H1 (cell line): ENCODE measurements around the gene AGBL4. TPM values are rescaled to one million over a fixed set of nuclear protein-coding genes. Genes with fewer than 3 reads are reported as not detected.

ENCODE experiments used
- CTCF ChIA-PET: fragments of 300-600 bp; sonication (Branson Sonifier 250); formaldehyde crosslinking; loops from one replicate; lab custom pipeline; 2021; ENCODE audit not compliant: partially characterized antibody; lab: Charles Lee
- POLR2A ChIA-PET: fragments of 300-600 bp; sonication (Branson Sonifier 250); formaldehyde crosslinking; loops from one replicate; lab custom pipeline; 2021; ENCODE audit warnings: inconsistent platforms; ENCODE audit not compliant: partially characterized antibody; lab: Charles Lee
- DNase-seq, 2 experiments: peaks; one replicate each; pipeline versions ENCODE4 v3.0.0 to v3.0.0-alpha.2; 2010 to 2022; ENCODE audit warnings: low spot score in 2 of 2, low read depth in 1 of 2, mixed read lengths in 1 of 2
- FAIRE-seq: peaks from 2 replicates; lab custom pipeline; 2011; peaks lifted over from hg19 to GRCh38; lab: Jason Lieb, UNC
- H2AFZ ChIP-seq: 2 replicates; pipeline ENCODE4 v1.8.1; 2012; ENCODE audit warnings: low read length, inconsistent platforms
- H2AK5ac ChIP-seq: 2 replicates; pipeline ENCODE4 v1.6.1; 2013; ENCODE audit warnings: low read depth, low read length
- H2BK120ac ChIP-seq: replicated peaks from 2 replicates; pipeline ENCODE3; 2013; ENCODE audit warnings: low read depth, low read length, inconsistent platforms
- H2BK12ac ChIP-seq: 2 replicates; pipeline ENCODE4 v1.6.1; 2013; ENCODE audit warnings: low read depth, low read length
- H2BK15ac ChIP-seq: 2 replicates; pipeline ENCODE4 v1.6.1; 2013; ENCODE audit warnings: low read length
- H2BK20ac ChIP-seq: 2 replicates; pipeline ENCODE4 v1.6.1; 2013; ENCODE audit warnings: low read length
- H2BK5ac ChIP-seq: 2 replicates; pipeline ENCODE4 v1.6.1; 2013; ENCODE audit warnings: low read depth, low read length
- H3K14ac ChIP-seq: 2 replicates; pipeline ENCODE4 v1.6.1; 2013; ENCODE audit warnings: inconsistent platforms; ENCODE audit not compliant: insufficient read length
- H3K18ac ChIP-seq: 2 replicates; pipeline ENCODE4 v1.6.1; 2013; ENCODE audit warnings: low read length; ENCODE audit errors: extremely low read depth
- H3K23ac ChIP-seq: 2 replicates; pipeline ENCODE4 v1.6.1; 2013; ENCODE audit warnings: inconsistent platforms; ENCODE audit not compliant: insufficient read length
- H3K23me2 ChIP-seq: 2 replicates; pipeline ENCODE4 v1.6.1; 2013; ENCODE audit warnings: low read depth, low read length
- H3K27ac ChIP-seq: 2 replicates; pipeline ENCODE4 v1.6.1; 2011; ENCODE audit warnings: low read depth, low read length, inconsistent platforms
- H3K27me3 ChIP-seq, 4 experiments: replicated peaks in 1 of 4; 1 replicate in 1 of 4; 2 replicates in 3 of 4; pipeline versions ENCODE4 v1.6.1 to v1.8.1; 2011 to 2013; ENCODE audit warnings: low read length in 3 of 4, mild to moderate bottlenecking in 3 of 4, inconsistent platforms in 2 of 4, mixed read lengths in 2 of 4, moderate library complexity in 1 of 4; ENCODE audit not compliant: control insufficient read depth in 3 of 4, insufficient read depth in 3 of 4; ENCODE audit errors: extremely low read depth in 1 of 4
- H3K36me3 ChIP-seq, 4 experiments: 2 replicates each; pipeline versions ENCODE4 v1.6.1 to v1.8.1; 2011 to 2013; ENCODE audit warnings: mild to moderate bottlenecking in 4 of 4, low read length in 3 of 4, moderate library complexity in 2 of 4, control low read depth in 1 of 4, inconsistent platforms in 1 of 4; ENCODE audit not compliant: insufficient read depth in 4 of 4, control insufficient read depth in 2 of 4
- H3K4ac ChIP-seq: replicated peaks from 2 replicates; pipeline ENCODE3; 2013; ENCODE audit warnings: low read length, low read depth, mixed read lengths, inconsistent platforms; ENCODE audit not compliant: insufficient read length
- H3K4me1 ChIP-seq, 4 experiments: replicated peaks in 1 of 4; 1 replicate in 1 of 4; 2 replicates in 3 of 4; pipeline versions ENCODE4 v1.6.1 to v1.8.1; 2011 to 2013; ENCODE audit warnings: low read length in 3 of 4, inconsistent platforms in 2 of 4, mixed read lengths in 1 of 4; ENCODE audit not compliant: insufficient read depth in 4 of 4, control insufficient read depth in 3 of 4
- H3K4me2 ChIP-seq, 2 experiments: 2 replicates each; pipeline versions ENCODE4 v1.6.1 to v1.8.1; 2011 to 2013; ENCODE audit warnings: low read depth in 2 of 2, low read length in 2 of 2, control low read depth in 1 of 2, inconsistent platforms in 1 of 2, mild to moderate bottlenecking in 1 of 2; ENCODE audit not compliant: insufficient read depth in 1 of 2
- H3K4me3 ChIP-seq, 4 experiments: fragments of 200-600, 300-600 bp in 1 of 4; sonication (generic), shearing (Covaris generic), sonication (Bioruptor Twin) in 1 of 4; 2 replicates each; pipeline versions ENCODE4 v1.5.1 to v1.8.1; 2011 to 2016; ENCODE audit warnings: low read length in 4 of 4, low read depth in 3 of 4, control low read depth in 2 of 4, inconsistent platforms in 2 of 4, mild to moderate bottlenecking in 2 of 4, mixed read lengths in 1 of 4, moderate library complexity in 1 of 4; ENCODE audit not compliant: insufficient read depth in 2 of 4; ENCODE audit errors: extremely low read depth in 1 of 4
- H3K56ac ChIP-seq: replicated peaks from 2 replicates; pipeline ENCODE3; 2013; ENCODE audit warnings: low read depth, mild to moderate bottlenecking, mixed read lengths, low read length, inconsistent platforms; ENCODE audit not compliant: insufficient read length
- H3K79me1 ChIP-seq: 2 replicates; pipeline ENCODE4 v1.6.1; 2013; ENCODE audit warnings: low read depth, low read length, control low read depth
- H3K79me2 ChIP-seq, 2 experiments: 2 replicates each; pipeline versions ENCODE4 v1.6.1 to v1.8.1; 2012 to 2013; ENCODE audit warnings: low read length in 2 of 2, mild to moderate bottlenecking in 2 of 2, inconsistent platforms in 1 of 2; ENCODE audit not compliant: insufficient read depth in 2 of 2, control insufficient read depth in 1 of 2
- H3K9ac ChIP-seq, 4 experiments: replicated peaks in 1 of 4; 1 replicate in 1 of 4; 2 replicates in 3 of 4; pipeline versions ENCODE4 v1.6.1 to v1.8.1; 2011 to 2013; ENCODE audit warnings: low read depth in 3 of 4, low read length in 3 of 4, control low read depth in 2 of 4, mild to moderate bottlenecking in 2 of 4, moderate library complexity in 2 of 4, inconsistent platforms in 1 of 4; ENCODE audit errors: extremely low read depth in 1 of 4
- H3K9me3 ChIP-seq, 2 experiments: 2 replicates each; pipeline versions ENCODE4 v1.6.1 to v1.8.1; 2012 to 2013; ENCODE audit warnings: mild to moderate bottlenecking in 2 of 2, moderate library complexity in 2 of 2, control low read depth in 1 of 2, inconsistent platforms in 1 of 2, low read depth in 1 of 2, low read length in 1 of 2, mixed read lengths in 1 of 2; ENCODE audit not compliant: insufficient read depth in 2 of 2
- H4K20me1 ChIP-seq, 2 experiments: replicated peaks in 1 of 2; 2 replicates each; pipeline versions ENCODE3 to v1.8.1; 2011 to 2013; ENCODE audit warnings: inconsistent platforms in 2 of 2, low read length in 2 of 2, mild to moderate bottlenecking in 1 of 2; ENCODE audit not compliant: insufficient read depth in 2 of 2, control insufficient read depth in 1 of 2
- H4K5ac ChIP-seq: 2 replicates; pipeline ENCODE4 v1.6.1; 2013; ENCODE audit warnings: low read length, low read depth, mixed read lengths, inconsistent platforms; ENCODE audit not compliant: insufficient read length
- H4K8ac ChIP-seq: 2 replicates; pipeline ENCODE4 v1.8.0; 2013; ENCODE audit warnings: mild to moderate bottlenecking, moderate library complexity, low read length, inconsistent platforms; ENCODE audit not compliant: insufficient read depth; ENCODE audit errors: extremely low read depth
- H4K91ac ChIP-seq: replicated peaks from 2 replicates; pipeline ENCODE3; 2013; ENCODE audit warnings: low read length, mixed read lengths, inconsistent platforms; ENCODE audit not compliant: insufficient read length
- ASH2L ChIP-seq: fragments of 200-600, 300-600 bp; sonication (generic); IDR thresholded peaks from one replicate; pipeline ENCODE4 v1.7.1; 2017; ENCODE audit warnings: low read length
- CHD2 ChIP-seq: IDR thresholded peaks from 2 replicates; pipeline ENCODE4 v1.6.1; 2012; ENCODE audit warnings: low read length, improper control_type of control experiment
- EGR1 ChIP-seq: IDR thresholded peaks from 2 replicates; pipeline ENCODE4 v1.6.1; 2011; ENCODE audit warnings: low read depth, low read length, borderline replicate concordance
- EZH2 ChIP-seq: fragments of 200-600 bp; sonication (generic); IDR thresholded peaks from 2 replicates; pipeline ENCODE4 v1.7.1; 2012; ENCODE audit warnings: low read depth, mild to moderate bottlenecking, moderate library complexity, low read length, inconsistent platforms; ENCODE audit not compliant: severe bottlenecking
- FOSL1 ChIP-seq: IDR thresholded peaks from 2 replicates; pipeline ENCODE4 v1.6.1; 2011; ENCODE audit warnings: mild to moderate bottlenecking, low read depth, low read length, moderate library complexity; ENCODE audit not compliant: insufficient read depth
- HDAC6 ChIP-seq: IDR thresholded peaks from one replicate; pipeline ENCODE4 v1.7.1; 2012; ENCODE audit warnings: low read depth, mild to moderate bottlenecking, inconsistent platforms, low read length, moderate library complexity
- KDM5A ChIP-seq: fragments of 200-600 bp; IDR thresholded peaks from 2 replicates; pipeline ENCODE4 v1.7.1; 2012; ENCODE audit warnings: mild to moderate bottlenecking, low read length, inconsistent platforms, mixed read lengths
- RFX5 ChIP-seq: IDR thresholded peaks from 2 replicates; pipeline ENCODE4 v1.6.1; 2011; ENCODE audit warnings: low read depth, low read length, improper control_type of control experiment, borderline replicate concordance
- SAP30 ChIP-seq: fragments of 300-600 bp; sonication (generic); IDR thresholded peaks from 2 replicates; pipeline ENCODE4 v1.7.1; 2012; ENCODE audit warnings: low read length, moderate library complexity, mild to moderate bottlenecking, inconsistent platforms; ENCODE audit not compliant: insufficient read depth, insufficient replicate concordance
- SIN3A ChIP-seq, 2 experiments: IDR thresholded peaks in 1 of 2; conservative IDR thresholded peaks in 1 of 2; 2 replicates each; pipeline ENCODE4 v1.6.1; 2011 to 2012; ENCODE audit warnings: low read length in 2 of 2, improper control_type of control experiment in 1 of 2, low read depth in 1 of 2, mild to moderate bottlenecking in 1 of 2
- TBP ChIP-seq: IDR thresholded peaks from 2 replicates; pipeline ENCODE4 v1.6.1; 2011; ENCODE audit warnings: low read depth, low read length, improper control_type of control experiment
- WGBS, 2 experiments: shearing (Covaris generic) in 1 of 2; methylation state at CpG; one replicate each; pipeline versions ENCODE4 v1.1.6 to v1.1.7; 2013 to 2015; ENCODE audit warnings: low lambda C conversion rate in 2 of 2, mixed read lengths in 2 of 2, inconsistent platforms in 1 of 2, low coverage in 1 of 2, missing lambda C conversion rate in 1 of 2; ENCODE audit not compliant: insufficient replicate concordance in 2 of 2, insufficient coverage in 1 of 2, insufficient read length in 1 of 2; ENCODE audit errors: extremely low coverage in 1 of 2, missing lambda C conversion rate in 1 of 2; 5-methylcytosine and 5-hydroxymethylcytosine counted together
- polyA plus RNA-seq, 7 experiments: library from polyadenylated mRNA; depleted of rRNA in 3 of 7; stranded (reverse) in 5 of 7; unstranded in 2 of 7; fragments of >200 nt in 5 of 7; fragments of 200-250 nt in 2 of 7; gene quantifications; 1 replicate in 5 of 7; 2 replicates in 1 of 7; 4 replicates in 1 of 7; pipeline versions ENCODE4 v1.2.1 to v1.2.3, GENCODE V29; 2011 to 2013; ENCODE audit warnings: missing spikeins in 2 of 7, mixed read lengths in 2 of 7
- total RNA-seq: library from RNA; stranded (reverse); fragmentation: NEBNext Ultra II Directional; extraction: Animal tissue kit (Norgen Biotek cat#: 25700); gene quantifications from 2 replicates; pipeline ENCODE4 v1.2.1, GENCODE V29; 2021
- TF ChIP-seq, protein P1 (sequence below): IDR thresholded peaks from 2 replicates; pipeline ENCODE4 v1.6.1; 2012; ENCODE audit warnings: low read length, inconsistent platforms

AGBL4 gene
- total and polyA plus RNA-seq, 2 of the 8 experiments (the other 6 are each of a cell fraction or from before 2014, with no cell fraction given), result 0.41 to 0.45 TPM

DNA sequence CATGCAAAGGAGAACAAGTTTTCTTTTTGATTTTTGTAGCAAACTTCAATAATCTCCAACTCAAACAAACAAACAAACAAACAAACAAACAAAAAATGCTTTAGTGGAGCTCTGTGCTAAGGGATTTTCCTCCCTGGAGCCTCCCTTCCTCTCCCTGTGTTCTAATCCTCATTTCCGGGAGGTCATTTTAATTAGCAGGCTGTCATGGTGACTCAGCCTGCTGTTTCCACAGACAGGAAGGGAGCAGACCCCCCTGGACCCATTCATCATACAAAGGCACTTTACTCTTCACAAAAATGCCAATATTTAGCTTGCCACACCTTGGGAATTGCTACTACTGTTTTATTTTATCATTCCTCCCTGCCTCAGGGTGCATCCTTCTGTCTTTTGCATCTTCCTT is 1490.8 kb downstream of the AGBL4 start:
- ChIA-PET POLR2A (no interaction called here), CTCF (interaction anchor here (0.9 to 8.7 kb wide), 7 partner anchors 8 to 424 kb away, joined by 3 to 76 read pairs (median 3); no protein-coding TSS in a partner anchor)
- H3K23ac ChIP-seq, result no peak overlapping the region
- no peak overlapping the region for H2BK12ac ChIP-seq
- H3K4me1 ChIP-seq, result peaks cover 0 to 4% (median under 1%) of the 10 kb centered on the region in 4 experiments; a peak in 3 of 7 replicates
- no peak overlapping the region for H2AFZ ChIP-seq
- H3K9me3 ChIP-seq, result no peaks in the 10 kb centered on the region
- no peak overlapping the region for H3K56ac ChIP-seq
- H4K20me1 ChIP-seq, result no peaks in the 10 kb centered on the region
- no peak overlapping the region for H3K9ac ChIP-seq
- H2BK15ac ChIP-seq, result no peak overlapping the region; the same call in 1 of the 2 replicates
- H2BK120ac ChIP-seq, result no peak overlapping the region
- no peak overlapping the region for H2AK5ac ChIP-seq
- no peak overlapping the region for H2BK20ac ChIP-seq
- no peak overlapping the region for H3K4ac ChIP-seq
- no peak overlapping the region for H3K18ac ChIP-seq
- DNase-seq (no peak), FAIRE-seq (no peak)
- no peaks in the 10 kb centered on the region for H3K27me3 ChIP-seq
- H4K8ac ChIP-seq, result no peak overlapping the region
- H3K79me1 ChIP-seq, result no peaks in the 10 kb centered on the region
- H3K4me3 ChIP-seq, result no peak overlapping the region
- H4K5ac ChIP-seq, result no peak overlapping the region
- no peak overlapping the region for H3K4me2 ChIP-seq
- H3K27ac ChIP-seq, result no peak overlapping the region
- H3K79me2 ChIP-seq, result no peaks in the 10 kb centered on the region
- H3K36me3 ChIP-seq, result no peaks in the 10 kb centered on the region
- WGBS, 2 experiments, result 75% methylated on average over 1 of the region's 1 CpG; no CpG with 5 or more reads in 1 of the 2 experiments
- no peak overlapping the region for H4K91ac ChIP-seq
- no peaks in the 10 kb centered on the region for H3K23me2 ChIP-seq
- H3K14ac ChIP-seq, result no peak overlapping the region
- H2BK5ac ChIP-seq, result no peak overlapping the region
- no peak for TF ChIP-seq FOSL1
- TF ChIP-seq CHD2, result no peak
- no peak for TF ChIP-seq RFX5
- TF ChIP-seq ASH2L, result no peak
- TF ChIP-seq EZH2, result no peak
- no peak for TF ChIP-seq HDAC6
- no peak for TF ChIP-seq SAP30
- TF ChIP-seq, protein P1, sequence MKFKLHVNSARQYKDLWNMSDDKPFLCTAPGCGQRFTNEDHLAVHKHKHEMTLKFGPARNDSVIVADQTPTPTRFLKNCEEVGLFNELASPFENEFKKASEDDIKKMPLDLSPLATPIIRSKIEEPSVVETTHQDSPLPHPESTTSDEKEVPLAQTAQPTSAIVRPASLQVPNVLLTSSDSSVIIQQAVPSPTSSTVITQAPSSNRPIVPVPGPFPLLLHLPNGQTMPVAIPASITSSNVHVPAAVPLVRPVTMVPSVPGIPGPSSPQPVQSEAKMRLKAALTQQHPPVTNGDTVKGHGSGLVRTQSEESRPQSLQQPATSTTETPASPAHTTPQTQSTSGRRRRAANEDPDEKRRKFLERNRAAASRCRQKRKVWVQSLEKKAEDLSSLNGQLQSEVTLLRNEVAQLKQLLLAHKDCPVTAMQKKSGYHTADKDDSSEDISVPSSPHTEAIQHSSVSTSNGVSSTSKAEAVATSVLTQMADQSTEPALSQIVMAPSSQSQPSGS, result no peak
- TF ChIP-seq TBP, result no peak
- no peak for TF ChIP-seq EGR1
- no peak for TF ChIP-seq SIN3A (conservative IDR thresholded peaks at IDR 0.05 in 1 of 2, IDR thresholded peaks at IDR 0.05 in 1 of 2; ENCODE audit: low read depth in 1 of 2, low read length in 2 of 2)
- TF ChIP-seq KDM5A, result no peak
